MM.1S (cell line): ENCODE measurements around the gene RPS3.

Source experiments
- DNase-seq: peaks from one replicate; pipeline ENCODE4 v3.0.0-alpha.2; 2015
- H2AFZ ChIP-seq: fragments of 300-600 bp; sonication (generic); 2 replicates; pipeline ENCODE4 v1.6.0; 2016; ENCODE audit warnings: antibody characterized with exemption, low read length
- H3F3A ChIP-seq: fragments of 300-600 bp; sonication (generic); 2 replicates; pipeline ENCODE4 v1.6.1; 2016; ENCODE audit warnings: mild to moderate bottlenecking, antibody characterized with exemption, low read length, moderate library complexity, mixed read lengths; ENCODE audit not compliant: insufficient read depth
- H3K27ac ChIP-seq: fragments of 300-600 bp; sonication (generic); 2 replicates; pipeline ENCODE4 v1.5.1; 2016; ENCODE audit warnings: mild to moderate bottlenecking, low read length
- H3K27me3 ChIP-seq: fragments of 300-600 bp; sonication (generic); replicated peaks from 2 replicates; pipeline ENCODE4 v1.6.0; 2016; ENCODE audit warnings: low read length; ENCODE audit not compliant: insufficient read depth
- H3K36me3 ChIP-seq: fragments of 300-600 bp; sonication (generic); replicated peaks from 2 replicates; pipeline ENCODE4 v1.6.1; 2016; ENCODE audit warnings: mild to moderate bottlenecking, low read length, mixed read lengths; ENCODE audit not compliant: insufficient read depth
- H3K4me1 ChIP-seq: fragments of 300-600 bp; sonication (generic); 2 replicates; pipeline ENCODE4 v1.6.1; 2016; ENCODE audit warnings: low read length, mixed read lengths
- H3K4me2 ChIP-seq: fragments of 300-600 bp; sonication (generic); 2 replicates; pipeline ENCODE4 v1.6.0; 2016; ENCODE audit warnings: low read depth, low read length
- H3K4me3 ChIP-seq: fragments of 300-600 bp; sonication (generic); 2 replicates; pipeline ENCODE4 v1.5.1; 2016; ENCODE audit warnings: low read length, mixed read lengths
- H3K79me2 ChIP-seq: fragments of 300-600 bp; sonication (generic); 2 replicates; pipeline ENCODE4 v1.6.1; 2016; ENCODE audit warnings: mixed run types, low read length, mixed read lengths
- H3K9ac ChIP-seq: fragments of 300-600 bp; sonication (generic); 2 replicates; pipeline ENCODE4 v1.6.1; 2016; ENCODE audit warnings: low read length, mixed read lengths
- H3K9me2 ChIP-seq: fragments of 300-600 bp; sonication (generic); replicated peaks from 2 replicates; pipeline ENCODE4 v1.6.1; 2016; ENCODE audit warnings: mild to moderate bottlenecking, low read length, mixed read lengths; ENCODE audit not compliant: insufficient read depth
- H3K9me3 ChIP-seq: fragments of 300-600 bp; sonication (generic); replicated peaks from 2 replicates; pipeline ENCODE4 v1.6.1; 2016; ENCODE audit warnings: mild to moderate bottlenecking, low read length, mixed read lengths; ENCODE audit not compliant: insufficient read depth
- H4K20me1 ChIP-seq: fragments of 300-600 bp; sonication (generic); 2 replicates; pipeline ENCODE4 v1.6.1; 2016; ENCODE audit warnings: mild to moderate bottlenecking, low read length, moderate library complexity, mixed read lengths; ENCODE audit not compliant: insufficient read depth
- CTCF ChIP-seq: fragments of 300-600 bp; sonication (generic); IDR thresholded peaks from 2 replicates; pipeline ENCODE4 v1.5.1; 2016; ENCODE audit warnings: antibody characterized with exemption, low read length, mixed read lengths
- EZH2 ChIP-seq: fragments of 300-600 bp; sonication (generic); optimal IDR thresholded peaks from 2 replicates; pipeline ENCODE3; 2017; ENCODE audit warnings: low read depth, mild to moderate bottlenecking, antibody characterized with exemption, low read length, mixed read lengths
- EZH2phosphoT487 ChIP-seq: fragments of 300-600 bp; sonication (generic); IDR thresholded peaks from 2 replicates; pipeline ENCODE4 v1.6.1; 2018; ENCODE audit warnings: antibody characterized with exemption, low read length

RPS3 gene

GRCh38 chr11:75439026-75439425, 39.7 kb downstream of the RPS3 start:
- H3K79me2 ChIP-seq = no peaks in the 10 kb centered on the region
- H3K36me3 ChIP-seq = no peaks in the 10 kb centered on the region
- no peaks in the 10 kb centered on the region for H3K9me3 ChIP-seq
- no peaks in the 10 kb centered on the region for H3F3A ChIP-seq
- H3K9ac ChIP-seq = no peak overlapping the region
- no peaks in the 10 kb centered on the region for H3K9me2 ChIP-seq
- DNase-seq = no peak
- H3K4me3 ChIP-seq = no peak overlapping the region
- peaks cover 93% of the 10 kb centered on the region for H3K27me3 ChIP-seq
- no peaks in the 10 kb centered on the region for H4K20me1 ChIP-seq
- no peaks in the 10 kb centered on the region for H3K4me1 ChIP-seq
- TF ChIP-seq EZH2 (no peak), CTCF (no peak), EZH2phosphoT487 (no peak)
- H2AFZ ChIP-seq = no peak overlapping the region
- no peak overlapping the region for H3K4me2 ChIP-seq
- no peak overlapping the region for H3K27ac ChIP-seq

GRCh38 chr11:75439495-75440120, 40.3 kb downstream of the RPS3 start:
- Histone ChIP-seq H2AFZ (no peak overlapping the region), H4K20me1 (no peaks in the 10 kb centered on the region), H3K79me2 (no peaks in the 10 kb centered on the region), H3K36me3 (no peaks in the 10 kb centered on the region), H3K27me3 (peaks cover 93% of the 10 kb centered on the region), H3K4me2 (no peak overlapping the region), H3K9me2 (no peaks in the 10 kb centered on the region), H3K4me1 (no peaks in the 10 kb centered on the region), H3K9me3 (no peaks in the 10 kb centered on the region), H3K27ac (no peak overlapping the region), H3K4me3 (no peak overlapping the region), H3F3A (no peaks in the 10 kb centered on the region), H3K9ac (no peak overlapping the region)
- no peak for DNase-seq
- TF ChIP-seq CTCF = no peak
- TF ChIP-seq EZH2phosphoT487 = no peak
- no peak for TF ChIP-seq EZH2

- Histone ChIP-seq H3K79me2 (no peaks in the 10 kb centered on the region), H3K27me3 (peaks cover 83% of the 10 kb centered on the region), H3K4me2 (no peak overlapping the region), H3K4me3 (no peak overlapping the region), H3K27ac (no peak overlapping the region), H3K36me3 (no peaks in the 10 kb centered on the region), H3K4me1 (no peaks in the 10 kb centered on the region), H2AFZ (no peak overlapping the region), H3K9me2 (no peaks in the 10 kb centered on the region), H3K9me3 (no peaks in the 10 kb centered on the region), H4K20me1 (no peaks in the 10 kb centered on the region), H3F3A (no peaks in the 10 kb centered on the region), H3K9ac (no peak overlapping the region)
- TF ChIP-seq EZH2phosphoT487 (no peak), EZH2 (no peak), CTCF (no peak)
- DNase-seq = no peak
Observed at GRCh38 chr11:75440960-75441803, 41.9 kb downstream of the RPS3 start.
